ENCODE results near the gene RBMS1.

GRCh38 chr2:160415991-160416390 is 77.6 kb downstream of the RBMS1 start:
- TF ChIP-seq CTCF (IDR thresholded peaks at IDR 0.05) (no peak), POLR2A (IDR thresholded peaks at IDR 0.05) (no peak)

All from right lobe of liver (tissue), 4 donors.